Superior temporal gyrus (tissue), 1 donor: Measurements from ENCODE around the gene FOXE3.
A peak's percentile ranks its signal among the peaks of the same experiment; 100 is the strongest.

Source experiments
- DNase-seq: peaks from one replicate; pipeline ENCODE4 v3.0.0-alpha.2; 2016; ENCODE audit errors: extremely low spot score

Gene FOXE3

DNA sequence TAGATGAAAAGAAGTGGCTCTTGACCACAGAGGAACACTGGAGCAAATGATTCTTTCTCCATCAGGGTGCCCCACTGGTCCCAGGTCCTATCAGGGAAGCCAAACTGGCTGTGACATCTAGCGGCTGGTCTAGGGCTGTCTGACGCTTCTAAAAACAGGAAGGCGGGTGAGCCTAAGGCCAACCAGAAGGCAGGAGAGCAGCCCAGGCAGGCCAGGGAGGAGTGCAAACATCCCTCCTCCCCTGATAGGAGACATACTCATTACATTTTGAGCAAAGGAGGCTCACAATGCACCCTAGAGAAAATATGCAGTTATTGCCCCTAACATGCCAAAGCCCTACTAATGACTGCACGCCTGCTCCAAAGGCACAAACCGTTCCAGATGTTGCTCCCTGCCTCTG lies 10.4 kb upstream of the FOXE3 start:
- no peak for DNase-seq

DNA sequence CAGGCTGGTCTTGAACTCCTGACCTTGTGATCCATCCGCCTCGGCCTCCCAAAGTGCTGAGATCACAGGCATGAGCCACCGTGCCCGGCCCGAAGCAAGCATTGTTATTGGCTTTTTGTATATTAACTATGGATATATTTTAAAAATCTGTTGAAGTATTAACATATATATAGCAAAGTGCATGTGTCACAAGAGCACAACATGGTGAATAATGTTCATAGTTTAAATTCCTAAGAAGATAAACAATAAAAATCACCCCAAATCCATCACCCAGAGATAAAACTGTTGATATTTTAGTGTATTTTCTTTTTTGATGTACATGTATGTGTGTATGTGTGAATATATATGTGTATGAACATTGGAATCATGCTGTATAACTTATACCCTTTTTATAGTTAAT lies 9.1 kb upstream of the FOXE3 start:
- DNase-seq = no peak

DNA sequence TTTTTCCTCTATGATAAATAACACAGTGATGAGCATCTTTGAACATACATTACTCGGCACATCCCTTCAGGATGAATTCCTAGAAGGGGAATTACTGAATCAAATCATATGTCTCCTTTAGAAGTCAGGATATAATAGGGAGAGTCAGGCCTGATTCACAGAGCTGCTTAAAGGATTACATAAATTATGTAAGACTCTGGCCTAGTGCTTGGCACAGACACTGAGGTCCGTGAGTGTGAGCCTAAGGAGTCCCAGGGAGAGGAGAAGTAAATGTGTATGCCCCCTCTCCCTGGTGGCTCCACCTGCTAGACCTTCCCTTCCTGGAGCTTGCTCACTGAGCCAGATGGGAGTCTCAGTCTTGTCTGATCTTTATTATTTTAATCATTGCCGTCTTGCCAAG lies 8.6 kb upstream of the FOXE3 start:
- DNase-seq = no peak

DNA sequence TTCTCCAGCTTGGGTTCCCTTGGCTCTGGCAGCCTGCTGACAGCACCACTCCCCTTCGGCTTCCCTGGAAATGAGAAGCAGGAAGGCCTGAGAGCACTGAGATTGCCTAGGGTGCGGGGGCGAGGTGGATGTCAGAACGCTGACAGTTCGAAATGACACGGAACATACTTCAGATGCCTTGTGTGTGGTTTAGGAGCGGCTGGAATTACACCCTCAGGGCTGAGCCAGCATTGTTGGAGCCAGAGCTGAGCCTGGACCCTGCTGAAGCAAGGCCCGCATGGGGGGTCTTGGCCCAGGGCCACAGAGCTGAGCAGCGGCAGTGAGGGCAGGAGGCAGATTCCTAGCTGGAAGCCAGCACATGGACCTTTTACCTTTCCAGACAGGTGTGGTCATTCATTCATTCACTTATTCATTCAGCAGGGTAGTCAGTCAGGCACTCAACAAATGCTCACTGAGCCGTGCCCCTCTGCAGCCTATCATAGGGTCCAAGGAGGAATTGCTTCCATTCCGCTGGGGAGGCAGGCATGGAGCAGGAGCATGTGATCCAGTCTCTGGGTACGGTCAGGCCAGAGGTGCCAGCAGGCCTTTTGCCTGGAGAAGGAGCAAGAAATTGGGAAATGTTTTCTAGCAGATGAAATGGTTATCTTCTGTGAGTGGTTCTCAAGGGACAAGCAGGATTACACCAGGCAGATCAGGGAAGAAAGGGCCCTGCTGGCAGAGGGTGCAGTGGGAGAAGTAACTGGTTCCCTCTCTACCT lies 6.6 kb upstream of the FOXE3 start:
- no peak for DNase-seq

DNA sequence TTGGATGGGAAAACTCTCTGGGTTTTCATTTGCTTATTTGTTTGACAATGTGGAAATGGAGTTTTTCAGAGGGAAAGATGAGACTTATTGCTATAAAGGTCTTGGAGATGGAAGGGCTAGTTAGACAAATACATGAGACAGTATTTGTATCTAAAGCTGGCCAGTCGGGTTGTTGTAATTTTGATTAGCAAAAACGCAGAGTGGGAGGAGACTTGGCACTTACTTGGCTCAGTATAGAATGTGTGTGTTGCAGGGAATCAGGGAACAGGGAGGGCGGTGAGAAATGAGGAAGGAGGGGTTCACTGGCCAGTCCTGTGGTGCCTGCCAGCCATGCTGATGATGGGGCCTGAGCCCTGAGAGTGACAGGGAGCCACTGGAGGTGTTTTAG lies 6.0 kb upstream of the FOXE3 start:
- DNase-seq = no peak

DNA sequence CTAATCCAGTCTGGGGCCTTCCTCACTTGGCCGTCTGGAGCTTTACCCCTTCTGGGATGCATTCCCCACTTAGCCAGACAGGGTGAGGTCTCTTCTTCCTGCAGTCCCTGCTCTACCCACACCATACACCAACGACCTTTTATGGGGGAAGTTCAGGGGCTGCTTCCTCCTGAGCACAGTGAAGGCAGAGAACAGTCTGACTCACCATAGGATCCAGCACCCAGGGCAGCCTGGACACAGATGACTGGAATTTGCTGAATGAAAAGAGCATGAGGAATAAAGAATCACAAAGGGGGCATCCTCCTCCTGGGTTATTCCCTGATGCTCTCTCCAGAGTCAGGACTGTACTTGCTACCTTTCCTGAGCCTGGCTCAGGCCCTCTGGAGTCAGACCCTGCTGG lies 4.6 kb upstream of the FOXE3 start:
- DNase-seq = no peak

DNA sequence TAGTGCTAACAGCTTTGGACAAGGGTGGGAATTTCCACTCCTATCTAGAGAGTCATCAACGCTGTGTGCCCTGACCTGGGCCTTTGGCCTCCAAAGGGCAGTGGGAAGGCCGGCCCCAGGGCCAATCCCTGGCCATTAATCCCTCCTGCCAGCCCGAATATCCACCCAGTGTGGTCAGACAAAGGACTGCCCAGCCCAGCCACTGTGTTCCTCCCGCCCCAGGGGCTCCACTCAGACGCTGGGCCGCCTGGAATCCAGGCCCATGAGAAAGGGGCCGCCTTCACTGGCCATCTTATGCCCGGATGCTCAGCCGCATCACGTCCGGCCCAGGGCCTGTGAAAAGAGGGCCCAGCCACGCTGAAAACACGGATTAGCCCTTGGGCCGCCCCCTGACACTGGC lies 3.6 kb upstream of the FOXE3 start:
- no peak for DNase-seq

DNA sequence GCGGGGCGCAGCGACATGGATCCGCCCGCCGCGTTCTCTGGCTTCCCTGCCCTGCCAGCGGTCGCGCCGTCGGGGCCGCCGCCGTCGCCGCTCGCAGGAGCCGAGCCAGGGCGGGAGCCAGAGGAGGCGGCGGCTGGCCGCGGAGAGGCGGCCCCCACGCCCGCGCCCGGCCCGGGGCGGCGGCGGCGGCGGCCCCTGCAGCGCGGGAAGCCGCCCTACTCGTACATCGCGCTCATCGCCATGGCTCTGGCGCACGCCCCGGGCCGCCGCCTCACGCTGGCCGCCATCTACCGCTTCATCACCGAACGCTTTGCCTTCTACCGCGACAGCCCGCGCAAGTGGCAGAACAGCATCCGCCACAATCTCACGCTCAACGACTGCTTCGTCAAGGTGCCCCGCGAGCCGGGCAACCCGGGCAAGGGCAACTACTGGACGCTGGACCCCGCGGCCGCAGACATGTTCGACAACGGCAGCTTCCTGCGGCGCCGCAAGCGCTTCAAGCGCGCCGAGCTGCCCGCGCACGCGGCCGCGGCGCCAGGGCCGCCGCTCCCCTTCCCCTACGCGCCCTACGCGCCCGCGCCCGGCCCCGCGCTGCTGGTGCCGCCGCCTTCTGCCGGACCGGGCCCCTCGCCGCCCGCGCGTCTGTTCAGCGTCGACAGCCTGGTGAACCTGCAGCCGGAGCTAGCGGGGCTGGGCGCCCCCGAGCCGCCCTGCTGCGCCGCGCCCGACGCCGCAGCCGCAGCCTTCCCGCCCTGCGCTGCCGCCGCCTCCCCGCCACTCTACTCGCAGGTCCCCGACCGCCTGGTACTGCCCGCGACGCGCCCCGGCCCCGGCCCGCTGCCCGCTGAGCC lies 459 bp downstream of the FOXE3 start:
- no peak for DNase-seq

DNA sequence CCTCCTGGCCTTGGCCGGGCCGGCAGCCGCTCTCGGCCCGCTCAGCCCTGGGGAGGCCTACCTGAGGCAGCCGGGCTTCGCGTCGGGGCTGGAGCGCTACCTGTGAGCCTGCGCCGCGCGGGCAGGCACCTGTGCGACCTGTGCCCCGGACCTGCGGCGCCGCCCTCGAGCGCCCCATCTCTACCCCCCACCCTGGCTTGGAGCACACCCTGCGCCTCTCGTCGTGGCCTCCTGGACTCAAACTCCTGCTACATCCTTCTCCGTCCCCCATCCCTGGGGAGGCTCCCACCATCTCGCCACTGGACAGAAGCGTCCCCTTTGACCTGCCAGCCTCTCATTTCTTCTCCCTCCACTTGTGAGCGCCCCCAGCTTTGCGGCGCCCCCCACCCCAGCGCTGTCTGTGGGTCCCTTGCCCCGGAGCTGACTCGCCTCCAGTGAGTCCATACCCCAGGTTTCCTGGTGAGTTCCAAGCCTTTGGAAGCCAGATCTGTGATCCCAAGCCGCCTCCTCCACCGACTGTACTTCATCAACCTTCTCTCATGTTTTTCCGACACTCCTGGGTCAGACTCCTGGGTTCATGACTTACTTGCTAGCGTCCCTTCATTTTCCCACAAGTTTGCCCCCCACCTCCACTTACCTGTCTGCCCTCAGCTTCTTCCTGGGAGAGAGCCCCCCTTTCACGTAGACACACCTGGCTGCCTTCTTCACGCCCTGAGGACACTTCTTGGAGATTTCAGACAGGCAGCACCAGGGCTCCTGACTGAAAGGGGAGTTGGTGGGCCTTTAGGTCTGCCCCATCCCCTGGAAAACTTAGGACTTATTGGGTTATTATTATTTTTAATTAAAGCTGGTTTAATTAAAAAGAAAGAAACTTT lies 1.3 kb downstream of the FOXE3 start:
- DNase-seq = no peak

DNA sequence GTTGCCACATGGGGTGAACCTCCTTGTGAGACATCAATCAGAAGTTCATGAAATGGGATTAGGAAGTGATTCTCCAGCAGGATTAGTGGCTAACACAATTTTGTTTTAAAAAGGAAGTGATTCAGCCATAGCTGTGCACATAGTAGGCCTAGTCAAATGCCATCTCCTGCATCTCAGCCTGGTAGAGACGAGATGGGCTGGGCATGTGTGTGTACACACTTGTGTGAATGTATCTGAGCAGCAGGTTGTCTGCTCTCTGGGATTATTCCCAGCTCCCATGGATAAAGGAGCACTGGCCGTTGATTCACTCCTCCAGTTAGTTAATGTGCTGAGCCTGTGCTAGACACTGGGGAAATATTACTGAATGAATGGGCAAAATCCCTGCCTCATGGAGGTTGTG lies 2.0 kb downstream of the FOXE3 start:
- DNase-seq = no peak

DNA sequence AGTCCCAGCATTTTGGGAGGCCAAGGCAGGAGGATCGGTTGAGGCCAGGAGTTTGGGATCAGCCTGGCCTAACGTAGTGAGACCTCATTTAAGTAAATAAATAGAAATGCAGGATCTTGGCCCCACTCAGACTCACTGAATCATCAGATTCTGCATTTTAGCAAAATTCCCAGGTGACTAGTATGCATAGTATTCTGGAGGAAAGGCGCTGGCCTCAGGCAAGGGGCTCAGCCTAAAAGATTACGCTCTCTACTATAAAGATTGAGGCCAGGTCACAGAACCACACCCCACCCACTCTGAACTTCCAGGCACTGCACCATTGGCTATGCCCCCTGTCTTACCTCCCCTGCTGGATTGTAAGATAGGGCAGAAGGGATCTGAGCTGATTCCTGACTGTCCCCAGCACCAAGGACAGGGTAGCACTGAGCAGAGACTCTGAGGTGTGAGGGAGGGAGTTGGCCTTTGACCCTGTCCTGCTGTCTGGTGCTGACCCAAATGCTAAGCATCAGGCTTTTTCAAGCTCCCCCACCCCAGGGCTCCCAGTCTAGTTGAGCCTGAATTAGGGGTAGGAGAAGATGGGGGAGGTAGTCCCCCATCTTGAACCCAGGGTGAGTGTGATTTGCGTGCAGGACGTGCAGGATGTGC lies 2.7 kb downstream of the FOXE3 start:
- no peak for DNase-seq

DNA sequence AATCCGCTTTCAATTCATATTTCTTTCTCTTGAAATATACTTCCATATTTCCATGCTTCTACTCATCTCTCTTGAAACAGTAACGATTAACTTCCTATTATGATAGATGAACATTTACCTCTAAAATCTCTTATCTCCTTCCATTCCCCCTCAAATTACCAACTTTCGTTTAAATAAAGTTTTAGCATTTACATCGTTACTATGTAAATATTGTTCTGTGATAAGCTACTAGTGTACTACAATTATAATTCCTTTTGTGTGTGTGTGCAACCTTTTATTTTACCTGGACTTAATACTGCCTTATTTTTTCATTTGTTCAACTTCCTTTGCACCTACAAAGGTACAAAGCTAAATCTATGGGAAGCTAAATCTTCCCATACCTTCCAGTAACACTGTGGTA lies 4.5 kb downstream of the FOXE3 start:
- no peak for DNase-seq

DNA sequence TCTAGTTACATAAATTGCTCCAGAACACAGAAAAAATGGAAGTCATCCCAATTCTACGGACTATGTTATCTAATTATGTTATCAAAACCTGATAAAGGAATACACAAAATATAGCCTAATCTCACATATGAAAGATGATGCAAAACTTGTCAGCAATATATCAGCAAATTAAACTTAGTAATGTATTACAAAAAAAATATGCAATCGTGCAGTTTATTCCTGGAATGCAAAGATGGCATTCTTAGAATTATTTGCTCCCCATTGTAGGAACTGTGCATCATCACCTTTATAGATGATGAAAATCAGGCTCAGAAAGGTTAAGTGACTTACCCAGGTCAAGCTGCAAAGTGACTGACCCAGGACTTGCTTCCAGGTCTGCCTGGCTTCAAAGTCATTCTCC lies 7.8 kb downstream of the FOXE3 start:
- DNase-seq = no peak

DNA sequence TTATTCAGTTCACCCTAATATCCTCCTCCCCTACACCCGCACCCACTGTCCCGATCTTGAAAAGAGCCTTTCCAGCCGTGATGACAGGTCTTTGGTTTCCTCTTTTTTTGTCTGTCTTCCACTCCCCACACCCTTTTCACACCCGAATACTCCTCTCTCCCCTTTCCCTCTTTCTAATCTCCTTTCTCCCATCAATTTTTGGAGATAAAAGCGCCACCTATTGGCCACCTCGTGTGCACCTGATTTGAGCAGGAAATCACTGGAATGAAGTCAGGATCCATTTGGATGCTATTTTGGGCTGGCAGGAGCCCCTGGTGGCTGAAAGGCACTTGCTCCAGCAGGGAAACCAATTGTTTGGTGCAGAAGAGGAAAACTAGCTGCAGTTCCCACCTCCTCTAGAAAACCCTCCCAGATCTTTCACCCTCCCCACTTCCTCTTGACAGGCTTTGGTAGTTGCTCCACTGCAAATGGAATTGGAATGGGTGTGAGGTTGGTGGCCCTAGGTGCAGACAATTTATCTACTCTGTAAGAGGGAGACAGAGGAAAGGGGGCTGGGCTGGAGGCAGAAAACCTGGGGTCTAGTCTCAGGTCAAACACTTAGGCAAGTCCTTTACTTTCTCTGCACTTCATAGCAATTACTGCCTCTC lies 8.4 kb downstream of the FOXE3 start:
- peak; percentile 43 for DNase-seq

DNA sequence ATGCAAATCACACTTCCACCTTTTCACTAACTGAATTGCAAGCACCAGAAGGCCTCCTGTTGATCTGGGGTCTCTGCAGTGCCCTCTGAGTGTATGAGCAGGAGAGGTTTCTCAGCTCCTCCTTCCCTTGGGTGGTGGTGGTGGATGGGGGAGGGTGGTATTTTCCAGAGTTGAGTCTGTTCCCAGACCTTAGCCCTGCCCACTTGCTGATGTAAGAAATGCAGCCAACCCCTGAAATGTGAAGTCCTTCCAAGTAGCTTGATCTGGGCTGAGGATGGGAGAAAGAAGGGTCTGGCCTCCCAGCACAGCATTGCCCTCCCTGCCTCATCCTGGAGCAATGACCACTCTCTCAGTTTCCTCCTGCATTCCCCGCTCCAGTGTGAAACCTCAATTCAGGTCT lies 15.4 kb downstream of the FOXE3 start:
- no peak for DNase-seq

DNA sequence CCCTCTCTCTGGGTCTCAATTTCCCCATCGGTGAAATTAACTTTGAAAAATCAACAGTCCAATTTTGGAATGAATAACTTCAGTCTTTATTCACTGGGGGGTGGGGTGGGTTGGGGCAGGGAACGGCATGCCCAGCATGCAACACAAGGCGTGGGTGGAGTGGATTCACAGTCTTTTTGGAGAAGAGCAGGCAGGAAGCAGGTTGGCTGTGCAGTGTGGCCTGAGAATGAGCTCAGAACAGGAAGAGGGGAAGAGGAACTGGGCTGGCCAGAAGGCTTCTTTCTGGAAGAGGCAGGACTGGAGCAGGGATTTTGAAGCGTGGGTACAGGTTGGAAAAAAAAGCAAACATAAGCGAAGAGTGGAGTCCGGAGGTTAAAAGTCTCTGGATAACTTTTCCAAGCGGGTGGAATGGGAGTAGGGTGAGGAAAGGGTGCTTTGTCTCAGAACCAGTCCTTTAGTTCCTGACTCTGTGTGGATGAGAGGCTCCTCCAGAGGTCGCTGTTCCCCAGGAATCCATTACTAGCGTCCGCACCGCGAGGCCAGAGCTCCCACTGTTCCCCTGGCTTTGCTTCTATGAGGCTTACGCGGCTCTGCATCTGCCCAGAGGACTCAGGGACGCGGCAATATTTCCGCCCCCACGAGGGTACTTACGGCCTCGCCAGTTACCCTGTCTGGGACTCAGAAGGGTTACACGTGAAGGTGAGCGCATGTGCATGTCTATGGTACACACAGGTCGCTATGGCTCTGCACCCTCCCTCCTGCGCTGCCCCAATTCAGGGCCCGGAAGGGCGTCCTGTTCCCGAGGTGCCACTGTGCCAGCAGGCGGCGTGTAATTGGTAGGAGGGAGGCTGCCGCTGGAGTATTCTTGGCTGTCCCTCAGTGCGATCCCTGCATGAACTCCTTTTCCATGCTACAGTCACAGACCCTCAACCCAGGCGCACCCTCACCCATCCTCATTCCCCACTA lies 16.3 kb downstream of the FOXE3 start:
- DNase-seq = peak; percentile 87

DNA sequence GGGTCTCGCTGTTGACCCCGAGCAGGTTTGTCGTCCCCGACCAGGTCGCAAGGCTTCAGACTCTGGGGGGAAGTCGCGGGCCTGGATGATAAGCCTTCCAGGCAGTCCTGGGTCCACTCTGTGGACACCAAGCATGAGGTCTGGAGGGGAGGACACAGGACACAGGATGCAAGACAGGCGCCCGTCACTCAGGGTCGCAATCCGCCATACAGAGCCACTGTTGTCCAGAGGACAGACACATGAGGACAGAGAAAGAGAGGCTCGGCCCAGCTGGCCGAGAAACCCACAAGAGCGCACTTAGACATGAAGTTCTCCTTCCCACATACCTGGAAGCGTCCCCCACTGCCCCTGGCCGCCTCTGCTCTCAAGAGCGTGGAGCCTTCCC lies 16.9 kb downstream of the FOXE3 start:
- no peak for DNase-seq

DNA sequence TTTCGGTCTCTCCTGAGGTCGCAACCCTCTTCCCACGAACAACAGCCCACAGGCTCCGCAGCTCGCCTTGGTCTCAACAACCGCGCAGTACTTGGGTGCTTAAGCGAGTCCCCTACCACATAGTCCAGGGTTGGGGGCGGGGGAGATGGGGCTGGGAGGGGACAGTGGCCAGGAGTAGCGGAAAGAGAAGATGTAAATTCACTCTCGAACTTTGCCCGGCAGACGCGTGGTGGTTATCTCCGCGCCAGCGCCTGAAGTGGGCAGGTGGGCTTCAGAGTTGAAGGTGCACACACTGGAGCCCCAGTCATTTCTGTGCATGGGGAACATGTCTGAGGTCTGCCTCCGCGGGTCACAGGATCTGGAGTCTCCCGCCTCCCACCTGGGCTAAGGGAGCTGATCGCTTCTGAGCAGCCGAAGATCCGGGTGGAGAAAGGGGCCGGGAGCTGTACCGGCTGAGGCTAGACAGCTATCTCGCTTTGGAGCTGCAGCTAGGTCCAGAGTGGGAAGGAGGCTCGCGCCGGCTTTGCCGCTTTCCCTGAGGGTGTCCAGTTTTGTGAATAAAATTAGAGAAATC lies 17.5 kb downstream of the FOXE3 start:
- no peak for DNase-seq

DNA sequence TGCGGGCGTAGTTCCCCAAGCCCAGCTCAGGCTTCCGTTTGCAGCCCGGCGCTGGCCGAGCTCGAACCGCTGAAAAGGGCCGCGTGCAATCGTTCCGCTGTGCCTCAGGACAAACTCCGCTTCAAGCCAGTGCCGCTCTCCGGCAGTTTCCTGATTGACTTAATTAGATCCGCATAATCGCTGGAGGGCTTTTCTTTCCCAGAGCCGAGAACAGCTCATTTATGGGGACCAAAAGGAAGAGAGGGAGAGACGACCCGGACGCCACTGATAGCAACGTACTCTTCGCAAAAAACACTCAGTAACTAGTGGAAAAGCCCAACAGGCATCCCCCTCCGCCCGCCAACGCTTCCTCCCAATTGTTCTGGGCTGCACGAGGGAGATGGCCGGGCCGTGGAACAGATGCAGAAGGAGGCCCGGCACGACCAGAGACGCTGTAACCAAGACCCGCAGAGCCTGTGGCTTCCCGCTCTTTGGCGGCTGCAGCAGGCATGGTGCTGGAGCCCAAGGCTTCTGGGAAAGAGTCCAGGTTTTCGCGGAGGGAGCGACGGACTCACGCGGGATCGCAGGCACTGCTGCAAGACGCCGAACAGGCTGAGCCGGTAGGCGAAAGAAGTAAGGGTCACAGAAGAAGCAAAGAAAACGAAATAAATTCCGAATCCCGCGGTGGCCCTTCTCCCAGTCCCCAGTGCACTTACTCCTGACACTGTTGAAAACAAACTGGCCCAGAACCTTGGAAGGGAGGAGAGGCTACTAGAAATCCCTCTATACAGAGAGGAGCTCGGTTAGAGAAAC lies 18.2 kb downstream of the FOXE3 start:
- DNase-seq = peak; percentile 30
